ENCODE measurements around the gene CUL2.
A peak's percentile ranks its signal among the peaks of the same experiment; 100 is the strongest.

Gene CUL2

GRCh38 chr10:35130663-35131062 is 40.5 kb upstream of the CUL2 start:
- Histone ChIP-seq H2AK5ac (ENCODE audit: low read length) (no peak overlapping the region), H4K5ac (ENCODE audit: low read length) (no peak overlapping the region), H2BK15ac (replicated peaks; ENCODE audit: low read depth) (no peak overlapping the region), H3K4me2 (ENCODE audit: low read length) (no peak overlapping the region), H3K23ac (ENCODE audit: low read length) (no peak overlapping the region), H3K79me1 (ENCODE audit: low read length) (peaks cover 3% of the 10 kb centered on the region), H4K8ac (ENCODE audit: low read depth, low read length) (no peak overlapping the region), H3K4me3 (ENCODE audit: low read length) (no peak overlapping the region), H3K36me3 (ENCODE audit: control insufficient read depth, insufficient read depth, low read length) (no peaks in the 10 kb centered on the region), H3K4me1 (ENCODE audit: control insufficient read depth, low read depth, low read length) (peaks cover 3% of the 10 kb centered on the region), H3K18ac (ENCODE audit: low read length) (no peak overlapping the region), H3K27me3 (ENCODE audit: insufficient read depth, low read length, poor library complexity) (no peaks in the 10 kb centered on the region), H3K9ac (ENCODE audit: low read length) (no peak overlapping the region), H3K56ac (ENCODE audit: low read length) (no peak overlapping the region), H3K27ac (ENCODE audit: low read depth, low read length) (no peak overlapping the region), H3K4ac (ENCODE audit: low read depth, low read length) (no peak overlapping the region), H2BK120ac (ENCODE audit: low read depth, low read length) (no peak overlapping the region), H3K79me2 (ENCODE audit: control insufficient read depth, insufficient read depth, low read length) (peaks cover 3% of the 10 kb centered on the region), H2BK5ac (ENCODE audit: low read length) (no peak overlapping the region)
- no peak for DNase-seq
- no CpG with 5 or more reads among the region's 4 CpGs for WGBS (ENCODE audit: extremely low coverage, insufficient coverage, low lambda C conversion rate)

DNA sequence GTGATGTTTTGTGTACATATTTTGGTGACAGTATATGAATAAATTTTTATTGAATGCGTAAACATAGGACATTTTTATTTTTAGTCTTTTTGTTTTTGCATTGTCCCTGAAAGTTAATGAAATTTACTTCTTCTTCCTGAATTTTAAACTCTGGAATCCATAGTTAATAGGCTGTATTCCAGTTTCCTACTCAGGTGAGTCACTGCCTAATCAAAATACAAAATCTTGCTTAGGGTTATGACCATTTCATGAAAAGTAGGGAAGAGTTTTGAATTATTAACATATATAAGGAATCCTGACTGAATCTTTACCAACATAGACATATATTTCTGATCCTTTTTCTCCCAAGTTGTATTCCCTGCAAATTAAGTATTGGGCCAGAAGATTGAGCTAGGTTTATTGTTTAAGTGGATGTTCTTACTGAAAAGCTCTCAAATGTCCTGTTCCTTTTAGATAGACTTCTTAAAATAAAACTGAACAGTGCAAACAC is 39.1 kb upstream of the CUL2 start:
- Histone ChIP-seq H4K5ac (ENCODE audit: low read length) (no peak overlapping the region), H3K27me3 (ENCODE audit: insufficient read depth, low read length, poor library complexity) (no peaks in the 10 kb centered on the region), H4K8ac (ENCODE audit: low read depth, low read length) (no peak overlapping the region), H3K36me3 (ENCODE audit: control insufficient read depth, insufficient read depth, low read length) (no peaks in the 10 kb centered on the region), H3K4me1 (ENCODE audit: control insufficient read depth, low read depth, low read length) (peaks cover 3% of the 10 kb centered on the region), H2BK15ac (replicated peaks; ENCODE audit: low read depth) (no peak overlapping the region), H3K27ac (ENCODE audit: low read depth, low read length) (no peak overlapping the region), H3K79me1 (ENCODE audit: low read length) (peaks cover 3% of the 10 kb centered on the region), H3K56ac (ENCODE audit: low read length) (no peak overlapping the region), H3K4ac (ENCODE audit: low read depth, low read length) (no peak overlapping the region), H2BK120ac (ENCODE audit: low read depth, low read length) (no peak overlapping the region), H2BK5ac (ENCODE audit: low read length) (no peak overlapping the region), H3K9ac (ENCODE audit: low read length) (no peak overlapping the region), H3K23ac (ENCODE audit: low read length) (no peak overlapping the region), H2AK5ac (ENCODE audit: low read length) (no peak overlapping the region), H3K4me2 (ENCODE audit: low read length) (no peak overlapping the region), H3K79me2 (ENCODE audit: control insufficient read depth, insufficient read depth, low read length) (peaks cover 3% of the 10 kb centered on the region), H3K18ac (ENCODE audit: low read length) (no peak overlapping the region), H3K4me3 (ENCODE audit: low read length) (no peak overlapping the region)
- DNase-seq: no peak
- 100% methylated on average over 1 of the region's 1 CpG for WGBS (ENCODE audit: extremely low coverage, insufficient coverage, low lambda C conversion rate)

DNA sequence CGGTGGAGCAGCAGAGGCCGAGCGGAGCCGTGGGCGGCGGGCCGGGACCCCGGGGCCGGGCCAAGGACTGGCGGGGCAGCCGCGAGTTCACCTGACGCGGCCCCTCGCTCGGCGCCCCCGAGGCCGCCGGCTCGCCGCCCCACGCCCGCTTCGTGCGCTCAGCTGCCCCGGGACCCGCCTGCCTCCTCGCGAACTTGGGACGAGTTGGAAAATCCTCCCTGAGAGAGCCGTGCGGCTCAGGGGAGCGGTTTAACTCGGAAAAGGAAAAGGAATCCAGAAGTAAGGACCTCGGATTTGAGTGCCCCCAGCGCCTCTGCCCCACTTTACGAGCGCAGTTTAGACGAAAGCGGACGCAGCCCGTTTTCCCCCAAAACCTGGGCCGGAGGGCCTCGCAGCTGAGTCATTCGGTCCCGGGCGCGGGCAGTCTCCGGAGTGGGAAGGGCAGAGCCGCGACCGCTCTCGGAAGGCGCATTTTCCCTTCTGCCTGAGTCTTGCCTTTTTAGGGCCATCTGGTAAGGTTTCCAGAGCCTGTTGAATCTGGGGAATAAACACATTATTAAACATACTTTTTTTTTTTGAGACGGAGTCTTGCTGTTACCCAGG is 37.2 kb upstream of the CUL2 start:
- H2BK120ac ChIP-seq (ENCODE audit: low read depth, low read length): peak overlapping the region; percentile 49
- H2BK15ac ChIP-seq (replicated peaks; ENCODE audit: low read depth): no peak overlapping the region
- peak overlapping the region; percentile 69 for H2BK5ac ChIP-seq (ENCODE audit: low read length)
- peak overlapping the region; percentile 57 for H4K8ac ChIP-seq (ENCODE audit: low read depth, low read length)
- no peaks in the 10 kb centered on the region for H3K36me3 ChIP-seq (ENCODE audit: control insufficient read depth, insufficient read depth, low read length)
- peak overlapping the region; percentile 89 for H3K4me3 ChIP-seq (ENCODE audit: low read length)
- no peaks in the 10 kb centered on the region for H3K27me3 ChIP-seq (ENCODE audit: insufficient read depth, low read length, poor library complexity)
- peak; percentile 71 for DNase-seq
- no peak overlapping the region for H3K23ac ChIP-seq (ENCODE audit: low read length)
- H3K27ac ChIP-seq (ENCODE audit: low read depth, low read length): peak overlapping the region; percentile 99
- H3K18ac ChIP-seq (ENCODE audit: low read length): peak overlapping the region; percentile 91
- H3K4ac ChIP-seq (ENCODE audit: low read depth, low read length): peak overlapping the region; percentile 98
- no peak overlapping the region for H4K5ac ChIP-seq (ENCODE audit: low read length)
- peak overlapping the region; percentile 48 for H3K4me2 ChIP-seq (ENCODE audit: low read length)
- no CpG with 5 or more reads among the region's 56 CpGs for WGBS (ENCODE audit: extremely low coverage, insufficient coverage, low lambda C conversion rate)
- no peak overlapping the region for H2AK5ac ChIP-seq (ENCODE audit: low read length)
- peak overlapping the region; percentile 98 for H3K56ac ChIP-seq (ENCODE audit: low read length)
- peaks cover 2% of the 10 kb centered on the region for H3K79me1 ChIP-seq (ENCODE audit: low read length)
- peaks cover 3% of the 10 kb centered on the region for H3K4me1 ChIP-seq (ENCODE audit: control insufficient read depth, low read depth, low read length)
- H3K9ac ChIP-seq (ENCODE audit: low read length): peak overlapping the region; percentile 95
- H3K79me2 ChIP-seq (ENCODE audit: control insufficient read depth, insufficient read depth, low read length): peaks cover 3% of the 10 kb centered on the region

- peak within 1 kb of the TSS; percentile 98 for H3K4ac ChIP-seq (ENCODE audit: low read depth, low read length)
- no CpG with 5 or more reads among the region's 80 CpGs for WGBS (ENCODE audit: extremely low coverage, insufficient coverage, low lambda C conversion rate)
- peak within 1 kb of the TSS; percentile 91 for H3K18ac ChIP-seq (ENCODE audit: low read length)
- peak within 1 kb of the TSS; percentile 49 for H2BK120ac ChIP-seq (ENCODE audit: low read depth, low read length)
- no peaks in the 10 kb centered on the region for H3K27me3 ChIP-seq (ENCODE audit: insufficient read depth, low read length, poor library complexity)
- H3K56ac ChIP-seq (ENCODE audit: low read length): peak within 1 kb of the TSS; percentile 98
- peaks cover 2% of the 10 kb centered on the region for H3K79me1 ChIP-seq (ENCODE audit: low read length)
- H4K5ac ChIP-seq (ENCODE audit: low read length): no peak within 1 kb of the TSS
- peak within 1 kb of the TSS; percentile 57 for H4K8ac ChIP-seq (ENCODE audit: low read depth, low read length)
- no peak within 1 kb of the TSS for H2AK5ac ChIP-seq (ENCODE audit: low read length)
- peak within 1 kb of the TSS; percentile 69 for H2BK5ac ChIP-seq (ENCODE audit: low read length)
- H2BK15ac ChIP-seq (replicated peaks; ENCODE audit: low read depth): no peak within 1 kb of the TSS
- DNase-seq: peak; percentile 98
- peak within 1 kb of the TSS; percentile 89 for H3K4me3 ChIP-seq (ENCODE audit: low read length)
- H3K23ac ChIP-seq (ENCODE audit: low read length): no peak within 1 kb of the TSS
- peak within 1 kb of the TSS; percentile 48 for H3K4me2 ChIP-seq (ENCODE audit: low read length)
- peaks cover 3% of the 10 kb centered on the region for H3K79me2 ChIP-seq (ENCODE audit: control insufficient read depth, insufficient read depth, low read length)
- H3K9ac ChIP-seq (ENCODE audit: low read length): peak within 1 kb of the TSS; percentile 95
- H3K27ac ChIP-seq (ENCODE audit: low read depth, low read length): peak within 1 kb of the TSS; percentile 99
- H3K36me3 ChIP-seq (ENCODE audit: control insufficient read depth, insufficient read depth, low read length): no peaks in the 10 kb centered on the region
- H3K4me1 ChIP-seq (ENCODE audit: control insufficient read depth, low read depth, low read length): peaks cover 3% of the 10 kb centered on the region
Measured at GRCh38 chr10:35126530-35127288, 36.6 kb upstream of the CUL2 start, which contains the start of gene CREM. Gene CREM (plus strand): TSS chr10:35126846. CDS start chr10:35137836, 10,990 bp downstream.

DNA sequence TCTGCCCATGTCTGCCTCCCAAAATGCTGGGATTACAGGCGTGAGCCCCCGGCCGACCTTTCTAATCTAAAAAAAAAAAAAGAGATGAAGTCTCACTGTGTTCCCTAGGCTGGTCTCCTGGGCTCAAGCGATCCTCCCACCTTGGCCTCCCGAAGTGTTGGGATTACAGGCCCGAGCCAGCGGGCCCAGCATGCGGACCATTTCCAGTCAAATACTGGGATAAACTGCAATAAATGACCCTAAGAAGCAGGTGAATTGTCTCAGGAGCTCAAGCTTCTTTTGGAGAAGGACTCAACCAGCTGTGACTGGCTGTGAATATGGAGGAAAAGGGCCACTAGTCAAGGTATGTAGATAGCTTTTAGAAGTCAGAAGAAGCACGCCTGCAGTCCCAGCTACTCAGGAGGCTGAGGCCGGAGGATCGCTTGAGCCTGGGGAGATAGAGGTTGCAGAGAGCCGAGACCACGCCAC is 36.0 kb upstream of the CUL2 start:
- Histone ChIP-seq H3K79me2 (ENCODE audit: control insufficient read depth, insufficient read depth, low read length) (peaks cover 3% of the 10 kb centered on the region), H3K27me3 (ENCODE audit: insufficient read depth, low read length, poor library complexity) (no peaks in the 10 kb centered on the region), H3K4me2 (ENCODE audit: low read length) (peak overlapping the region; percentile 37), H2BK15ac (replicated peaks; ENCODE audit: low read depth) (no peak overlapping the region), H3K18ac (ENCODE audit: low read length) (peak overlapping the region; percentile 35), H2AK5ac (ENCODE audit: low read length) (no peak overlapping the region), H3K4me3 (ENCODE audit: low read length) (peak overlapping the region; percentile 33), H3K36me3 (ENCODE audit: control insufficient read depth, insufficient read depth, low read length) (no peaks in the 10 kb centered on the region), H3K27ac (ENCODE audit: low read depth, low read length) (peak overlapping the region; percentile 25), H3K4me1 (ENCODE audit: control insufficient read depth, low read depth, low read length) (peaks cover 3% of the 10 kb centered on the region), H2BK5ac (ENCODE audit: low read length) (no peak overlapping the region), H3K4ac (ENCODE audit: low read depth, low read length) (peak overlapping the region; percentile 73), H3K23ac (ENCODE audit: low read length) (no peak overlapping the region), H3K9ac (ENCODE audit: low read length) (peak overlapping the region; percentile 68), H2BK120ac (ENCODE audit: low read depth, low read length) (no peak overlapping the region), H3K56ac (ENCODE audit: low read length) (peak overlapping the region; percentile 88), H3K79me1 (ENCODE audit: low read length) (peaks cover 2% of the 10 kb centered on the region), H4K8ac (ENCODE audit: low read depth, low read length) (peak overlapping the region; percentile 0), H4K5ac (ENCODE audit: low read length) (no peak overlapping the region)
- DNase-seq: no peak
- no CpG with 5 or more reads among the region's 13 CpGs for WGBS (ENCODE audit: extremely low coverage, insufficient coverage, low lambda C conversion rate)
